LNCaP clone FGC (cell line): ENCODE measurements around the gene MACROD2.
"Not testable (repeated sequence)": the region's sequence is repeated elsewhere in the genome, so short reads cannot be mapped to it uniquely, and the experiment has no call there.

ENCODE experiments used
- DNase-seq: peaks from one replicate; pipeline ENCODE4 v3.0.0-alpha.2; 2011; ENCODE audit warnings: low read depth
- H3K4me3 ChIP-seq: 2 replicates; pipeline ENCODE4 v1.5.1; 2011; ENCODE audit warnings: mild to moderate bottlenecking, low read depth, low read length, control low read depth
- CTCF ChIP-seq: IDR thresholded peaks from 2 replicates; pipeline ENCODE4 v1.5.1; 2012; ENCODE audit warnings: mild to moderate bottlenecking; ENCODE audit not compliant: control insufficient read depth, insufficient read depth; ENCODE audit errors: extremely low read depth

MACROD2 gene

GRCh38 chr20:15520930-15521524, 1525.7 kb downstream of the MACROD2 start:
- TF ChIP-seq CTCF: no peak
- no peak for DNase-seq
- no peak overlapping the region for H3K4me3 ChIP-seq

GRCh38 chr20:15523400-15523799, 1528.1 kb downstream of the MACROD2 start:
- H3K4me3 ChIP-seq: no peak overlapping the region
- no peak for TF ChIP-seq CTCF
- no peak for DNase-seq

- no peak for DNase-seq
- TF ChIP-seq CTCF: no peak
- H3K4me3 ChIP-seq: no peak overlapping the region
These were observed 1533.2 kb downstream of the MACROD2 start for GRCh38 chr20:15528391-15529111.

GRCh38 chr20:15535863-15536262, 1540.5 kb downstream of the MACROD2 start:
- H3K4me3 ChIP-seq: no peak overlapping the region
- DNase-seq: no peak
- TF ChIP-seq CTCF: no peak

DNA sequence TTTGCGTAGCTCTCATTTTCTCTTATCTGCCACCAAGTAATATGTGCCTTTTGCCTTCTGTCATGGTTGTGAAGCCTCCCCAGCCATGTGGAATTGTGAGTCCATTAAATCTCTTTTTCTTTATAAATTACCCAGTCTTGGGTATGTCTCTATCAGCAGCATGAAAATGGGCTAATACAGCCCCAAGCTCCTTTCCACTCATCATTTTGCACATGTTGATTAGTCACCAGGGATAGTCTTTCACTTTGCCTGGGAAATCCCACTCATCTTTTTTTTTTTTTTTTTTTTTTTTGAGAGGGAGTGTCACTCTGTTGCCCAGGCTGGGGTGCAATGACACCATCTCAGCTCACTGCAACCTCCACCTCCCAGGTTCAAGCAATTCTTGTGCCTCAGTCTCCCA, 1541.9 kb downstream of the MACROD2 start:
- H3K4me3 ChIP-seq, DNase-seq: not testable (repeated sequence)

- no peak overlapping the region for H3K4me3 ChIP-seq
- no peak for DNase-seq
- TF ChIP-seq CTCF: no peak
These were observed 1547.3 kb downstream of the MACROD2 start for GRCh38 chr20:15542655-15543054.

DNA sequence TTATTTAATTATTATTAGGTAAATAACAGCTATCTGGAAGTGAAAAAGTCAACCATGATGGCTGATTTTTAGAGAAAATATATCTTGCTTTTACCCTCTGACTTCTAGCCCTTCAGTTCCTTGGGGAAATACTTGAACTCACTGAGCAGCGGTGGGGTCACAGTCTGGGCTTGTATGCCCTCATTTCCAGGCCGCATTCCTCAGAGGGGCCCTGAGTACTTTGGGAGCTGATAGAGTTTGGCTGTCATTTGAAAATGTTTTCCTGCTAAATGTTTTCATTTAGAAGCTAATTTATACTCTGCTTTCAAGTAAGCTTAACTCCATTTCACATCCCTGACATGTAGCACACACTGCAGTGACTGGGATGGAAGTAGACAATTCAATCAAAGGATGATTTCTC, 1549.4 kb downstream of the MACROD2 start:
- no peak for DNase-seq
- no peak overlapping the region for H3K4me3 ChIP-seq
- TF ChIP-seq CTCF: no peak
